Right kidney (tissue), 1 donor: ENCODE results near the gene GLYR1.

Source experiments
- DNase-seq: peaks from one replicate; pipeline ENCODE4 v3.0.0-alpha.2; 2016

GLYR1 gene

DNA sequence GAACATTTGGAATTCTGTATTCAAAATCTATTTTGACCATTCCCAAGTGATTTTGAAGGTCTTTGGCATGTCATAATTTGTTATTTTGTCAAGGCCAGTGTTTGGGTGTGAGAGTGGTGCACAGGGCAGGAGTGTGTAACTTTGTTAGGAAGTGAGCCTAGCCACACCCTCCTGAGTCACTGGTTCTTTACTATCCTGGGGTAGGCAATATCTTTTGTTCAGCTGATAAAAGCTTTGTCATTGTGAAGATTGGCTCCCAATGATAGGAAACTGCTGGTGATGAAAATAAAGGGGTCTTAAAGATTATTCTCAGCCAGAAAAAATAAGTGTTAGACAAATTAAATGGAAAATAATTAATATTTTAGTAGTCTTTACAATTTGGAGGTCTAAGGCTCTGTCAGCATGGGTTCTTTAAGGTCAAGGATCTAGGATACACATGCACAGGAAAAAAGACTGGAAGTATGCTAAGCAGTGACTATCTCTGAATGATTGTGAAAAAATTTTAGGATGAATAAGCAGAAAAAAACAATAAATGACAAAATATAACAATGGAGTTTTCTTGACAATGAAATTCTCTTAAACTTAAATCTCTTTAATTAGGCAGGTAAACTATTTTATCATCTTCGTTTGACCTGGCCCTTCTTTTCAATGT, 5.3 kb upstream of the GLYR1 start:
- DNase-seq = no peak

DNA sequence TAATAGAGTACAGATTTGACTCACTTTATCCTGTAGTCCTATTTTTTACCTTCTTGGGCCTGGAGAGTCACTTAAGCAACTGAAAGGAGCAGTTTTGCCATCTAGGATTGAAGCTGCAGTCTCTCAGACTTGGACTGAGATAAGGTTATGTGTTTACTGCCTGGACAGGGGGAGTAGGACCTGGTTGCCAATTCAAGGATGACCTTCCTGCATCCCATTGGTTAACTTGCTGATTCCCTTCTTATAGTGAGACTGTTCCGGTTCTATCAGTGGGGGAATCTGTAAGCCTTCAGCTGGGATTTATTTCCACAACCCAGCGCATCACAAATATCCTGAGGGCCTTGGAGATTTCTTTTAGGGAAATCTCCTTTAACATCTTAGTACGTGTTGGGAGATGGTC, 3.1 kb upstream of the GLYR1 start:
- DNase-seq = no peak

DNA sequence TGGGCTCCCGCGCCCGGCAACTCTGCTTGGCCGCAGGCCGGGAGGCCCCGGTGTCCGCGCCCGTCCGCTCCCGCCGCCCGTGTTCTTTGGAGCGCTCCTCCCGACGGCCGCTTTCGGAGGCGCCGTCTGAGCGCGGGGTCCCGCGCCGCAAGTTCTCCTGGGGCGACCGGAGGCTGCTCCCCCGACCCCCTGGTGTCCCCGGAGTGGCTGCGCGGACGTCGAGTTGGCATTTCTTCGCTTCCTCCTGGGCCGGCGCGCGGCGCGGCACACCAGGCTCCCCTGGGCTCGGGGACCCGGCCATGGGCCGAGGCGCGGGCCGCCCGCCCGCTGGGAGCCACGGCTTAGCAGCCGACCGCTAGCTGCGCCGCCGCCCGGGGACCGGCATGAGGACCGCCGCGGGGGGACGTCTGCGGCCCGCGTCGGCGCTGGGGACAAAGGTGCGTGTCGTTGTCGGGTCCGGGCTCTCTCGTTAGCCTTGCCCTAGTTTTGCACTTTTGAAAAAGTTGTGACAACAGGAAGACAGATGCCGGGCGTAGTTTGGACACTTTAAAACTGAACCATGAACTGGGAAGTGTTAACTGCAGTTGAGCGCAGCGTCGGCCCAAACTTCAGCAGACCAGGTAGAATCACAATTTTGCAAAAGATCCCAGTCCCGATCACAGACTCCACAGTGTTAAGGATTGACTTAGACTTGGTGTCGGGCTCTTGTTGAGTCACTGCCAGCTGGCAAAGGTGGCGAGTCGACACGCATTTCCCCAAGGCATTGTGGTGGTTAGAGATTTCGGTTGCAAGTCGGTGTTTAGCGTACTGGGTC, 893 bp upstream of the GLYR1 start:
- DNase-seq = no peak

DNA sequence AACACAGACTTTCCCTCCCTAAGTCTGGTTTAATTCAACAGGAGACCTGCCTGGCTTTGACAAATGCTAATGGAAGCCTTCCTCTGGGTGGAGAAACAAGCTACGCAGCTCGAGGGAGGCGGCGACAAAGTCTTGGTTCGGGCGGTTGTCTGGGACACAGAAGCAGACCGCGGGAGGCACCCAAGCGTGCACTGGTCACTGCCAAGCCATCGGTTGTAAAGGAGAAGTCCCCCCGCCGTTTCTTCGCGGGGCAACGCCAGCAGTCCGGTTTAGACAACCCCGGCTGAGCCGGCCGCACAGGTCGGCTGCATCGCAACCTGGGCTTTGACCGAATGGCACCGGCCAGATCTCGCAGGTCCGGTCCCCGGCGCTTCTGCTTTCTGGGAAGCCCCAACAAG, 586 bp downstream of the GLYR1 start:
- no peak for DNase-seq

DNA sequence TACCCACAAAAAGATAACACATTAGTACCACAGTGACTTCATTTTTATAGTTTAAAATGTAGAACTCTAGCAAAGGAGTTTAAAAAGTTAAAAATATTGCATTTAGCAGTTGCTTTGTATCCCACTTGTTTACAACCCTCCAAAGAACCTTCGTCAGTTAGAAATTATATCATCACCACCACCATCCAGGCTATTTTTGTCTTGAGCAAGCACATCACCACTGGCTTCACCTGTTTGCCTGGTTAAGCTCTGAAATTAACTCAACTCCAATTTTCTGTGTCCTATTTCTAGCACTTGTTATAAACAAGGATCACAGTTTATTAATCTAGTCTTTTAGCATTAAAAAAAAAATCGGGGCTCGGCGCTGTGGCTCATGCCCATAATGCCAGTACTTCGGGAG, 6.1 kb downstream of the GLYR1 start:
- no peak for DNase-seq

DNA sequence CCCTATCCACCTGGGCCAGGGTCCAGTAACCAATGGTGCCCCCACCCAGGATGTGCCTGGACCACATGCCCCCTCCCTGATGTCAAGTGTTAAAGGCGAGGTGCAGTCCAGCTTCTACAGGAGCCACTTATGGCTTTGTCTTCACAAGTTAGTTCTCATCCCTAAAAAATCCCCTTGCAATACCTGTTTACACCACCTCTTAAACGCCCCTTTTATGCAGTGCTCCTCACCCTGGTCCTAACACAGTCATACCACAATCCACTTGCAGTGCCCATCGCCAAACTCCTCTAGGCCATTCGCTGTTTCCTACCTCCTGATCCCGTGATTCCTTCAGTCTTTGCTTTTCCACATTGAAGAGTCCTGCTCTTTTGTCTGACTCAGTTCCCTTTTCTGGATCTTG, 7.1 kb downstream of the GLYR1 start:
- no peak for DNase-seq

DNA sequence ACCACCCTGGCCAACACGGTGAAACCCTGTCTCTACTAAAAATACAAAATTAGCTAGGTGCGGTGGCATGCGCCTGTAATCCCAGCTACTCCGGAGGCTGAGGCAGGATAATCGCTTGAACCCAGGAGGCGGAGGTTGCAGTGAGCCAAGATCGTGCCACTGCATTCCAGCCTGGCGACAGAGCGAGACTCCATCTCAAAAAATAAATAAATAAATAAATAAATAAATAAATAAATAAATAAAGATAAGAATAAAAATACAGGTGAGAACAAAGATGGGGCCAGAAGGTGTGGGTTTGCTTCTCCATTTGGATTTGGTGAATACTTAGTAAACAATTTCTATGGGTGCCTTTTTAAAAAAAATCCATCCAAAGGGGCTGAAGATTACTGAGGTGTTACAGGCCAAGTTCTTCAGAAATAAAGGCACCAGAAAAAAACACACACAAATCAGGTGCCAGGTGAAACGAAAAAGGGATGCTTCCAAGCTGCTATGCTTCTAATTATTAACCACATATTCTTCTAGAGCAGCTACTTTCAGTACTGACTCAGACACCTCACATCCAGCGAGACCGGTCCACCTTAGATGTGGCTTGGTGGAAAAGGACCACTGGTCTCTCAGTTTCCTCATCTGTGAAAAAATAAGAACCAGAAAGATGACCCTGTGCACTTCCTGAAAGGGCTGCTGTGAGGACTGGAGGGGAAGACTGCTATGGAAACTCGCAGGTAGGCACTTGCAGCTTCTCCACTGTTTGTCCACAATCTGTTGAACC, 9.2 kb downstream of the GLYR1 start:
- no peak for DNase-seq

DNA sequence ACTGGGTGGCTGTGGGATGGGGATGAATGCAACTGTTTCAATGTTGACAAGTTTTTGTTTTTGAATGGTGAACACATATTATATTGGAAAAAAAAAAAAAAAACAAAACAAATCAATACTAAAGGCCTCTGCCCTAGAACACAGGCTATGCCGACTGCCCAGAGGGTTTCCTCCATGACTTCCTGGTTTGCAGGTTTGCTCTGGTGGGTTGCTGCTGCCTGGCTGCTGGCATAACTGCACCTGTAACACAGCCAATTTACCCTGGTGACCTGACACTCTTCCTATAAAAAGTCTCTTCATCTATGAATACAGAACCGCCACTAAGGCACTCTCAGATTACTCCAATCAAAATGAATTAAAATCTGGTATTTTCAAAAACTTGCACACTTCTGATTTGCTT, 10.4 kb downstream of the GLYR1 start:
- DNase-seq = no peak

DNA sequence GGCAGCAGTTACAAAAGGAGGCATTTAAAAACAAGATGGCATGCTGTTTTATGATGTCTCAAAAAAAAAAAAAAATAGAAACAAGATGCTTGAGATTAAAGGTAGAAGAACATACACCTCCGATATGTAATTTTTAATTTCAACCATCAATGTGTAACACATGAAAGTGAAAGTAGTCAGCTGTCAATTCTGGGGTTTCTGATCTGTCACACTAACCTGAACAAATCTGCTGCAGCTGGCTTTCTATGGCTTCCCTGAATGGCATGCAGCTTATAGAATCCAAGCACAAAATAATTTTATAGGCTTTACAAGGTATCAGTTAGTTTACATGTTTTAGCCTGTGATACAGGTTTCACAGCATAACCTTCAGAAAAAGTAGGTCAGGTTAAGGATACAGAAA, 13.5 kb downstream of the GLYR1 start:
- DNase-seq = no peak

DNA sequence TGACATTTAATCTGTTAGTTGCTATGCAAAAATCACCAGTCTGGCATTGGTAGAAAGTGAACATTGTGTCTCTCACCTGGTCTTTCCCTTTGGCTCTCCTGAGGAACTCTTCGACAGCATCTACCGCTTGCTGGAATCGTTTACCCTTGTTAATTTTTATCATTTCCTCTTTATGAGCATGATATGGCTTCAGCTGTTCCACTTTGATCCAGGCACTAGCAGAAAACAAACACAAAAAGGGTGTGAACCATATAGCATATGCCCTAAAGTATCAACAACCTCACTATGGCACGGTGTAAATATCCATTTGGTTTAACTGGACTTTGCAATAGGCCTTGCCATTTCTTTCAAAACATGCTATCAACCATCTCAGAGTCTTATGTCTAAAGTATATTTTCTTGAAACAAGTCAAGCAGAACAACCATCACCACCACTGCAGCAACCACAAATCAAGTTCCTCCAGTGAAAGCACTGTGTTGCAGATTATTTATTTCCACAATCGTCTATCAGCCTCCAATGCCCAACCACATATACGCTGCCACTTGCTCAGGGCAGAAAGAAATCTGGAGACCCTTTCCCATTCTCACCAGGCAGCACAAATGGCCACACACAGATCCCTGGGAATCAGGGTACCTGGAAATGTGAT, 14.3 kb downstream of the GLYR1 start:
- no peak for DNase-seq

DNA sequence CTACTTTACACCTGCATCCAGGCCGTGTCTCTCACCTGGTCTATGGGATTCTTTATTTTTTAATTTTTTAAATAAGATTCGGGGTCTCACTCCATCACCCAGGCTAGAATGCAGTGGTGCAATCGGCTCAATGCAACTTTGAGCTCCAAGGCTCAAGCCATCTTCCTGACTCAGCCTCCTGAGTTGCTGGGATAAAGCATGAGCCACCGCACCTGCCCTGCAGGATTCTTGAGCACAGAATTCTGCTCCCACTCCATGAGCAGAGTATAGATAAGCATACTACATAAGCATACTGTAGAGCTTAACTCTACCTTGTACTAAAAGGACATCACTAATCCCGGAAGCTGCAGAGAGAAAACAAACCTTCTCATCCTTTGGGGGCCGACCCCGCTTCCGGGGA, 15.5 kb downstream of the GLYR1 start:
- DNase-seq = no peak

DNA sequence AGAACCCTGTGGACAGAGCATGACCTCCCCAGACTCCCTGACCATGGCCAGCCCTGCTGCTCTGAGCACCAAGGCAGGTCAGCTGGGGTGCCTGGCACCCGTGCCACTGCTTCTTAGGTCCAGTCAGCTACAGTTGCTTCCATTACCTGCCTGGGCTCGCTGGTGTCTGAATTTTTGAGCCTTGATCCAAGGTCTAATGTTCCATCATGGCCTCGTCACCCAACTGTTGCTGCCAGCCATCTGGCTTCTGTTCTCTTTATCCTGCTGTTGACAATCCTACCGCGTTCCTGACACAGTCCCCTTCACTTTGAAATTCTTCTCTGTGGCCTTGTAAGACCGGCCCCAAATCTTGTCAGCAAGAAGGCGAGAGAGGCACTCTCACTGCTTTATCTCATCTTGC, 16.7 kb downstream of the GLYR1 start:
- DNase-seq = no peak

DNA sequence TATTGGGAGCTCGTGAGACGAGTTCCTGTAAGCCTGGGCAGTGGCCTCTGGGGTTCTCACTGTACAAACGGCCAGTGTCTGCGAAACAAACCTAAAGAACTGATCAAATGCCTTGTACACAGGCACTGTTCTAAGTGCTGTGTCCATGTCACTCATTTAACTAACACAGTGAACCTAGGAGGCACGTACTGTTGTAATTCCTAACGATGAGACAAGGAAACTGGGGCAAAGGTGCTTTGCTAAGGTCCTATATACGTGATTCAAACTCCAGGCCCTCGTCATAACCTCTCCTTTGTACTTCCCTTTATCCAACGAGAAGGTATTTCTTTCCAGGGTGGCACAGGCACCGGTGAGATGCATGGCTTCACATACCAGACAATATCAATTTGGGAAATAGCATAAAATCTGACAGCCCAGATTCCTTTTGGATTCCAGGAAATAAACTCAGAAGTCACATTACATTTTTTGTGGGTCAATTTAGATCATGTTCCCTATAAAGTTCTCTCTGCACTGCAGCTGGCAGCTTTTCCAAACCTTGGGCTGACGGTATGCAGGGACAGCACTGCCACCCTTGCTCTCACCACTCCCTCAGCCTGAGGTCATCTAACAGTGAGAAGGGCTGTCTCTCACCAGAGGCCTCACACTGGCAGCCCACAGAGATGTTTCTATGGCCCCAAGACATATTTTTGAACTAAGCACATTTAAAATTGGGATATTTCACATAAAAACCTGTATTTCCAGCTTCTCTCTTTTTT, 18.3 kb downstream of the GLYR1 start:
- DNase-seq = no peak

DNA sequence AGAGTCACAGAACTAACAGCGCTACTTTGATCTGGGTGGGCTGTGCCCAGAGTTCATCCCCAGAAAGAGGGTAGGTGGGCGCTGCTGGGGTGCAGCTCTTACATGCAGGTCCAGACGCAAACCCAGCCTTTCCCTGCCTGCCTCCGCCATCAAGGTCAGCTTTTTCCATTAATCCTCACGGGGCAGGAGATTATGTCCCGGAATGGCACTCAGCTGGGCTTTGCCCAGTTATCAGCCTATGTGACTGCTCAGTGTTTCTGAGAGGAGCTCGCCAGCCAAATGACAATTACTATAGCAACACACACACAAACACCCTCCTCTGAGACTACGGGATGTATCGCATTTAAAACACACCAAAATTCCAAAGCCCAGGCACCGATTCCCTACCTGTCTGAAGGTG, 20.1 kb downstream of the GLYR1 start:
- DNase-seq = no peak

DNA sequence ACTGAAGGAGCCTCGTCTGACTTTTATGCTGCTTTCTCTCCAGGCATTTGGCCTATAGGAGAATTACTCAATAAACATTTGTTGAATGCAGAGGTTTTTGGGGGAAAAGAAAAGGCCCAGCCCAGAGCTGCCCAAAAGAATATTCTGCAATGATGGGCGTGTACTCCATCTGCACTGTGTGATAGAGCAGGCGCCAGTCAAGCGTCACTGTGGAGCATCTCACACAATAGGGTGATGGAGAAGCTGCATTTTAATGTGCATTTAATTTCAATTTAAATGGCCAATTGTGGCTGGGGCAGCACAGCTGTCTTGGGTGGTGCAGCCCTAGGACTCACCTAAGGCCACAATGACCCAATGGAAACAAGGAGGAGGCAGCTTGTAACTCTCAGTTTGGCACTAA, 20.6 kb downstream of the GLYR1 start:
- DNase-seq = no peak

DNA sequence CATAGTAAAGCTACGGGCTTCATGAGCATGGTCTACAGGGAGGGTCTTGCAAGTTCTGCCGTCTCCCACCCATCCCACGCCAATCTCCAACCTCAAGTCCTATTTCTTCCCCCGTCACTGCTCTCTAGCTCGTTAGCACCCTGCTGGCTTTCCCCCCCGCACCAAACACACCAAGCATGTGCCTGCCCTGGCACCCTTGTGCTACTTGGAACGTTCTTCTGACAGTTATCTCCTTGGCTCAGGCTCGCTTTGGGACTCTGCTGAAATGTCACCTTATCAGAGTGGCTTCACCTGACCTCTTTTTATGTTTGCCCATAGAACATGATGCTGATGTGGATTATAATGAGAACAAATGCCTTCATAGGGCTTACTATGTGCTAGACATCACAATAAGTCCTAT, 21.9 kb downstream of the GLYR1 start:
- DNase-seq = no peak

DNA sequence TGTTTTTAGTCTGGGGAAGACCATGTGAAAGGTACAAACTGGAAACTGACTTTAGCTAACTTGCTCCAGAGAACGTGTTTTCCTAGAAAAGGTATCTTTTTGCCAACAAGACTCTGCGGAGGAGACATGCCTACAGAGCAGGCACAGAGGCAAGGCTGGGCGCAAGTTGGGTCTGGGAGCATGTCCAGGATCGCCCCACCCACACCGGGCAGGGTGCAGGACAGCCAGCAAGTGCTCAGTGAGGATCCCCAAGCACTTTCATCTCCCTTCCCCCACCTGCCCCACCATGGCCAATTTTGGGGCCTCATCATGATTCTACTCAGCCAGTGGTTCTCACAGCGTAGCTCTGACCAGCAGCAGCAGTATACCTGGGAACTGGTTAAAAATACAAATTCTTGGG, 26.4 kb downstream of the GLYR1 start:
- DNase-seq = no peak

DNA sequence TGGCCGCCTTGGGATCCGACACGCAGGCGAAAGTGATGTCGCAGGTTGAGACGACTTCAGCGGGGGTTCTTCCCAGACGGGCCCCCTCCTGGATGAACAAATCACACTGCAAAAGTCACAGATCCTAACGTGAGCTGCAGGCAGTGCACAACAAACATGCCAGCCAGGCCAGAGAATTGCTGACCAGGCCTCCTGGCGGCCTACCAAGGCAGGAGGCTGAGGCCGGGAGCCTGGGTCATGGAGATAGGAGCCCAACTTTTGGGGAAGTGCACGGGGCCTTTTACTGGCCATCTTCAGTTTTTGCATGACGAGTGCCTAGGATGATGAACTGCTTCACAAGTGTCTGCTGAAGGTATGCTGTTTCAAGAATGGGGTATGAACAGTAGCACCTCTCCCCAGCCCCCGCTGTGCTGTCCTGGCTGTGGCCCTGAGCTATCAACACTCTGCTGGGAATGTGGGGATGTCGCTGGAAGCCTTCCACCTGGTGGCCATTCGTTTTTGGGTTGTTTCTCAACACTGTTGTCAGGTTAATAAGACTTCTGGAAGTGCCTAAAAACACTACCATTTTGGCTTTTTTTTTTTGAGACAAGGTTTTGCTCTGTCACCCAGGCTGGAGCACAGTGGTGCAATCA, 32.4 kb downstream of the GLYR1 start:
- no peak for DNase-seq

DNA sequence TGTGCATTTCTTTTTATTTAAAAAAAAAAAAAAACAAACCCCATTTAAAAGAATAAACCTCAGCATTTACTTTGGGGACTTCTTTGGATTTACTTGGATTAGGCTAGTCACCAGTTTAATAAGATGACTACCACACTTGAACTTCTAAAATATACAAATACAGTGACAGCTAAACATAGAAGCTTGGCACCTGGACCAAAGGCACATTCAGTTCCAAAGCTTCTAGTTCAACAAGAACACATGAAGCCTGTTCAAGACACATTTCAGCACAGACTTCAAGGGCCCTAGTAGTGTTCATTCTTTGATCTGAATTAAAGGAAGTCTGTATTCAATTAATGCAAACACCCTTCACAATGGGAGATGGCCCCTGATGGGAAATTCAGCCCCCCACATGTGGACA, 33.0 kb downstream of the GLYR1 start:
- no peak for DNase-seq

DNA sequence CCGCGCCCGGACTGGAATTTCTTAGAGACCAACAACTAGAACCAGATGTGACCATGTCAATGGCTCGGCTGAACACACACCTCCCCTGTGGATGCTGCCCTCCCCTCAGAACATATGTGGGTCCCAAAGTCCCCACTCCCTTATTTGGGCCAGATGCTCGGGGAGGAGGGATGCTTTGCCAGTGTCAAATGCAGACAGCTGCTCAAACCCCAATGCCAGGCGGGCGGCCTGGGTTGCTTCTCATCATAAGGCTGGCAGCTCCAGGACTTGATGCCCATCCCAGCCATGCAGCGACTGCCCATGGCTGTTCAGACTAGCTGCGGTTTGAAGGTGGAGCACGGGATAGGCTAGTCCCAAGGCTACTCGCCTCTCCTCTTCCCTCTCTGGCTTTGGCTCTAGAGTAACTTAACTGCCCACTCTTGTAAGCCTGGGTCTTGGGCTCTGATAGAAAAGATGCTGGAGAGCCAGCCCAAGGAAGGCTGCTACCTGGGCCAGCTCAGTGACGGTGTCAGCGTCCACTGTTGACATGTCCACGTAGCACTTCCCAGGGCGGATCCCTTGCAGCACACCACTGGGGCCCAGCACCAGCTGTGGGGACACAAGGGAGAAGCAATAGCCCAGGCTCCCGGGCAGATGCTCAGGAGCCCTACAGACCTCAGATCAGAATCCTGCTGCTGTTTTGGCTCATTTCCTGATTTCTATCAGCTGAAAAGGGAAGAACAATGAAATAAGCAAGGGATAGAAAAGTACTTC, 33.7 kb downstream of the GLYR1 start:
- DNase-seq = no peak

DNA sequence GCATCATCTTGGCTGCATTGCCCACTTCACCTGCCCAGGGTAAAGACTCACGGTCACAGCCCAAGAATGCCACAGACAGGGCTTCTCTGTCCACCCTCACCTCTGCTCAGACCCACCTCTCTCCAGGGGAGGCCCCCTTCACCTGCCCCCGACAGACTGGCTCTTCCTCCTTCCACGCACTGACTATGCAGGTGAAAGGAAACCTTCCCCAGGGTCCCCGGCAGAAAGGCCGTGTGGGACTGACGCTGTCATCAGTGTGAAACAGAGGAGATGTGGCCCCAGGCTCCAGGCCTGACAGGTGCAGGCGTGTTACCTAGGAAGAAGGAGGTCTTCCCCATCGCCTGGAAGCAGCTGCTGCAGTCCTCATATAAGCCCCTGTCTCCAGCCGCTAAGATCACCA, 35.3 kb downstream of the GLYR1 start:
- no peak for DNase-seq
